GM23338 (cell line): ENCODE data around the gene TMUB2. TPM values are rescaled to one million over a fixed set of nuclear protein-coding genes. Genes with fewer than 3 reads are reported as not detected.

ENCODE experiments used
- ATAC-seq: fragments of 200-7000 bp; cut with Tn5 transposase; 3 replicates; pipeline ENCODE4 v1.9.1; 2020
- DNase-seq: peaks from one replicate; pipeline ENCODE4 v3.0.0-alpha.2; 2015; ENCODE audit warnings: low spot score
- H2AFZ ChIP-seq: fragments of 200-600 bp; sonication (generic); 2 replicates; pipeline ENCODE4 v1.8.0; 2016; ENCODE audit warnings: antibody characterized with exemption, mild to moderate bottlenecking, moderate library complexity
- H3F3A ChIP-seq: fragments of 200-600 bp; sonication (generic); replicated peaks from 2 replicates; pipeline ENCODE4 v1.8.0; 2017; ENCODE audit warnings: antibody characterized with exemption, mixed run types, low read depth
- H3K27ac ChIP-seq: fragments of 200-600 bp; sonication (generic); 2 replicates; pipeline ENCODE4 v1.6.1; 2016; ENCODE audit warnings: low read depth
- H3K27me3 ChIP-seq: fragments of 200-600 bp; sonication (generic); 2 replicates; pipeline ENCODE4 v1.8.0; 2016; ENCODE audit warnings: mild to moderate bottlenecking, mixed run types, moderate library complexity; ENCODE audit not compliant: insufficient read depth
- H3K36me3 ChIP-seq: fragments of 200-600 bp; sonication (generic); 2 replicates; pipeline ENCODE4 v1.8.0; 2016; ENCODE audit warnings: mild to moderate bottlenecking; ENCODE audit not compliant: insufficient read depth
- H3K4me1 ChIP-seq: fragments of 200-600 bp; sonication (generic); 2 replicates; pipeline ENCODE4 v1.8.0; 2016; ENCODE audit warnings: mild to moderate bottlenecking, moderate library complexity; ENCODE audit not compliant: insufficient read depth
- H3K4me2 ChIP-seq: fragments of 200-600 bp; sonication (generic); 2 replicates; pipeline ENCODE4 v1.7.1; 2017; ENCODE audit warnings: mixed run types
- H3K4me3 ChIP-seq: fragments of 200-600 bp; sonication (generic); 2 replicates; pipeline ENCODE4 v1.6.1; 2016; ENCODE audit warnings: mixed run types
- H3K79me2 ChIP-seq: fragments of 200-600 bp; sonication (generic); replicated peaks from 2 replicates; pipeline ENCODE4 v1.8.0; 2017; ENCODE audit warnings: mild to moderate bottlenecking; ENCODE audit not compliant: insufficient read depth
- H3K9me2 ChIP-seq: fragments of 200-600 bp; sonication (generic); 2 replicates; pipeline ENCODE4 v1.8.0; 2017; ENCODE audit not compliant: insufficient read depth
- H4K20me1 ChIP-seq: fragments of 200-600 bp; sonication (generic); replicated peaks from 2 replicates; pipeline ENCODE4 v1.8.0; 2017; ENCODE audit warnings: mild to moderate bottlenecking; ENCODE audit not compliant: insufficient read depth
- H3K27ac Mint-ChIP-seq: 2 replicates; pipeline ENCODE4 v1.8.0; 2020; ENCODE audit warnings: inconsistent platforms, mild to moderate bottlenecking, moderate library complexity, mixed read lengths
- H3K27me3 Mint-ChIP-seq: 3 replicates; pipeline ENCODE4 v1.8.0; 2022; ENCODE audit warnings: low read depth, mild to moderate bottlenecking, moderate library complexity, mixed read lengths, inconsistent platforms; ENCODE audit not compliant: insufficient read depth, poor library complexity
- H3K36me3 Mint-ChIP-seq: 3 replicates; pipeline ENCODE4 v1.8.0; 2021; ENCODE audit warnings: low read depth, mild to moderate bottlenecking, inconsistent platforms, moderate library complexity, mixed read lengths
- H3K4me1 Mint-ChIP-seq: 3 replicates; pipeline ENCODE4 v1.8.0; 2020; ENCODE audit warnings: mild to moderate bottlenecking, inconsistent platforms, mixed read lengths
- H3K4me3 Mint-ChIP-seq: 3 replicates; pipeline ENCODE4 v1.8.0; 2021; ENCODE audit warnings: moderate library complexity, mild to moderate bottlenecking, inconsistent platforms, mixed read lengths
- H3K9me3 Mint-ChIP-seq: 3 replicates; pipeline ENCODE4 v1.8.0; 2020; ENCODE audit warnings: moderate library complexity, mild to moderate bottlenecking, inconsistent platforms, mixed read lengths
- CTCF ChIP-seq, 2 experiments: fragments of 200-600 bp in 1 of 2; sonication (generic) in 1 of 2; conservative IDR thresholded peaks; 2 replicates each; pipeline versions ENCODE4 v1.5.1 to v1.6.1; 2016 to 2017; ENCODE audit warnings: antibody characterized with exemption in 2 of 2, low read depth in 2 of 2, mild to moderate bottlenecking in 2 of 2, moderate library complexity in 1 of 2
- ETS1 ChIP-seq: IDR thresholded peaks from 2 replicates; pipeline ENCODE4 v1.6.1; 2016; ENCODE audit warnings: antibody characterized with exemption
- EZH2 ChIP-seq: fragments of 200-600 bp; sonication (generic); IDR thresholded peaks from one replicate; pipeline ENCODE4 v1.8.0; 2017; ENCODE audit warnings: antibody characterized with exemption, mild to moderate bottlenecking, low read depth; ENCODE audit not compliant: unreplicated experiment
- REST ChIP-seq: IDR thresholded peaks from one replicate; pipeline ENCODE4 v1.6.1; 2018; ENCODE audit warnings: antibody characterized with exemption; ENCODE audit not compliant: unreplicated experiment
- ZNF462 ChIP-seq: fragments of 250-450 bp; sonication (Bioruptor Pico); IDR thresholded peaks from 2 replicates; pipeline ENCODE4 v1.5.0; 2020; ENCODE audit warnings: mild to moderate bottlenecking, moderate library complexity
- polyA plus RNA-seq: library from polyadenylated mRNA; unstranded; fragments of >200 nt; fragmentation: Nextera tagmentation; extraction: Ambion mirVana; gene quantifications from 2 replicates; pipeline ENCODE4 v1.2.1, GENCODE V29; 2016
- total RNA-seq: library from RNA; depleted of rRNA; stranded (reverse); fragments of >200 nt; shearing (Covaris generic); gene quantifications from 2 replicates; pipeline ENCODE4 v1.2.3, GENCODE V29; 2014

The TMUB2 gene
- total and polyA plus RNA-seq, 2 experiments from 2014 or later, result 16.5 to 20.8 TPM

- TF ChIP-seq ZNF462 (CRISPR knock-in tag) (no peak), CTCF (conservative IDR thresholded peaks at IDR 0.05; ENCODE audit: low read depth in 2 of 2) (peak; percentile 80 to 90)
Observed at GRCh38 chr17:44203731-44204440, 17.1 kb downstream of the TMUB2 start (continued).

GRCh38 chr17:44204441-44204882 is 17.7 kb downstream of the TMUB2 start:
- no peak overlapping the region for H3K4me3 Mint-ChIP-seq
- Histone ChIP-seq H3K36me3 (peaks cover 12% of the 10 kb centered on the region), H3K79me2 (no peaks in the 10 kb centered on the region), H3K4me2 (no peak overlapping the region), H4K20me1 (0 out of 2 replicates have a peak, but pooled peaks cover 9% of the 10 kb centered on the region), H3K27ac (no peak overlapping the region), H3K9me2 (no peaks in the 10 kb centered on the region), H3K4me3 (no peak overlapping the region), H3K27me3 (no peaks in the 10 kb centered on the region), H3F3A (peaks cover 25% of the 10 kb centered on the region), H3K4me1 (peaks cover 22% of the 10 kb centered on the region), H2AFZ (no peak overlapping the region)
- H3K36me3 Mint-ChIP-seq, result peaks cover 37% of the 10 kb centered on the region
- TF ChIP-seq REST, result no peak
- no peak for TF ChIP-seq ETS1
- no peak for TF ChIP-seq EZH2
- no peaks in the 10 kb centered on the region for H3K9me3 Mint-ChIP-seq
- peaks cover 22% of the 10 kb centered on the region for H3K27me3 Mint-ChIP-seq
- H3K4me1 Mint-ChIP-seq, result peaks cover 35% of the 10 kb centered on the region
- H3K27ac Mint-ChIP-seq, result no peak overlapping the region
- no peak for ATAC-seq
- DNase-seq, result no peak
